Stimulated activated CD4-positive, alpha-beta T cell treated with anti-CD3 and anti-CD28 coated beads, Interleukin-12 subunit alpha, Interleukin-12 subunit beta, amount 100 ng/mL, for 48 hours (primary cell): Measurements from ENCODE around the gene RTCB.
"Not testable (repeated sequence)": the region's sequence is repeated elsewhere in the genome, so short reads cannot be mapped to it uniquely, and the experiment has no call there.

Experiments used
- DNase-seq, 3 donors: peaks; one replicate each; pipeline ENCODE4 v3.0.0-alpha.2; 2020; ENCODE audit warnings: low read depth in 2 of 3, low spot score in 1 of 3

The RTCB gene

DNA sequence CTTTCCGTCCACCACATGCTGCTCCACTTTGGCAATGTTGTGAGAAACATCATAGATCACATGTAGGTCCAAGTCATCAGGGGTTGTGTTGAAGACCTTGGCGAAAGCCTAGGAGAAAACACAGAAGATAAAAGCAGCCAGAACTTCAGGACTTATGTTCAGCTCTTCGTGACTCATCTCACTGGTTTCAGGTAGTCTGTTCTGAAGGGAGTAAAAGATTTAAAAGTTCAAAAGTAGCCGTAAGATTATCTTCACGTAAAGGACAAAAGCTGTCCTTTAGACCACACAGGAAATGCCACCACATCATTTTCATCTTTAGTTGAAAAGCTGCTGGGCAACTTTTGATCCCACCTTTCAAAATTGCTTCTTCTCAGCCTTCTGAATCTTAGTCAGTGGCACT, 16.9 kb downstream of the RTCB start:
- no peak for DNase-seq

DNA sequence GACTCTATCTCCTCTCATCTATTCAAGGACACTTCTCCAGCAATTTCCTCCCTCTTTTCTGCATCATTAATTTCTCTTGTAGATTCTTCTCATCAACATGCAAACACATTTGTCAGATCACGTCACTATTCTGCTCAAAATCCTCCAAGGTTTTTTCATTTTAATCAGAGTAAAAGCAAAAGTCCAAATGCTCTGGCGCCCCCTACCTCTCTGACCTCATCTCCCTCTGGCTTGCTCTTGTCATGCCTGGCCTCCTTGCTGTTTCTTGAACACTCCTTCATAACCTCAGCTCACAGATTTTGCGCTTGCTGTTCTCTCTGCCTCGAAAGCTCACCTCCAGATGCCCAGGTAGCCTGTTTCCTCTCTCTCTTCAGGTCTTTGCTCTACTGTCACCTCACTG, 22.4 kb downstream of the RTCB start:
- DNase-seq, result peak in 1 of 3 donors; percentile 15

DNA sequence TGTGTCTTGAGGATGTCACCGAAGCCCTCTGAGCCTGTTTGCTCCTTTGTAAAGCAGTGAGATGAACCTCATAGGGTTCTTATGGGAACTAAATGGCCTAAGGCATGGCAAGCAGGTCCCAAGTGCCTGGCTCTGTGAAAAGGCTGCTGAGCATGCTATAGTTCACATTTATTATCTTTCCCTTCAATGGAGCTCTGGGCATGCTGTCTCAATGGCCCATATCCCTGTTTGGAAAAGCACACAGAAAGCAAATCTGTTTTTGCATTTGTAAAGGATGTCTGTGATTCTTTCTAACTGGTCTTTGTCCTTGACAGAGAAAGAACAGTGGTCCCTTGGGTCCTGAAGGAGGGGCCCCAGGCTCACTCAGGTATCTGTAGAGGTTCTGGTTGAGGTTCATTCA, 26.4 kb downstream of the RTCB start:
- no peak for DNase-seq

DNA sequence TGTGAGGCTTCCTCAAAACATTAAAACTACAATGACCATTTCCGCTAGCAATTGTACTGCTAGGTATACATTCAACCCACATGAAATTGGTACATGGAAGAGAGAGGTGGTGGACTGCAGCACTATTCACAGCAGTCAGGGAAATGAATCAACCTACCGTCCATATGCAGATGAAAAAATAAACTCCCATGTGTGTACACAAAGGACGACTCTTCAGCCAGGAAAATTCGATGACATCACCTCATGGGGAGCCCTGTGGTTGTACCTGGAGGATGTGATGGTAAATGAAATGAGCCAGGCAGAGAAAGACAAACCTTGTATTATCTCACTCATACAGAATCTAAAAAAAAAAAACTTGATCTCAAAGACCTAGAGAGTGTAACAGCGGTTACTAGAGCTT, 31.1 kb downstream of the RTCB start:
- no peak for DNase-seq

DNA sequence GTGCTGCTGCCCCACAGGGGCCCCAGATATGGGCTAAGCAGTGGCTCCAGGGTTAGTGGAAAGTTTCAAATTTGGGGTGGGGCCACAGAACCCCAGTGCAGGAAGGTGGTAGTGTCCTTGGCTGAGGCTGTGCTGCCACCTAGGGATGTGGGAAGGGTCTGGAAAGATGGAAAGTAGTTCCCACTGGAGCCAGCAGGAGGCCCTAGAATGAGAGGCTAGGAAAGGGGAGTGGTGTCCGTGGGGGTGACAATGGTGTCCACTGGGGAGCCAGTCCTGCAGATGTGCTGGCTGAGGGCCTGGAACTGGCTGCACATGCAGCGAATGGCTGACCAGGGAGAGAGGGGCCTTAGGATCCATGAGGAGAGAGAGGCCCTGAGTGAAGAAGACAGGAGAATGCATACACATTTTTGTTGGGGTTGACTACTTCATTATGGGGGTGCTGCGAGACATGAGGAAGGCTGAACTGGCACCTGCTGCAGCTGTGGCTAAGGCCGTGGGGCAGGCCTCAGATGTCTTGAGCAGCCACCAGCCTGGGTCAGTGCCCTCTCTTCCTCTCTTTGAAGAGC, 33.3 kb downstream of the RTCB start:
- DNase-seq, result peak in 2 of 3 donors; percentile 2 to 18

DNA sequence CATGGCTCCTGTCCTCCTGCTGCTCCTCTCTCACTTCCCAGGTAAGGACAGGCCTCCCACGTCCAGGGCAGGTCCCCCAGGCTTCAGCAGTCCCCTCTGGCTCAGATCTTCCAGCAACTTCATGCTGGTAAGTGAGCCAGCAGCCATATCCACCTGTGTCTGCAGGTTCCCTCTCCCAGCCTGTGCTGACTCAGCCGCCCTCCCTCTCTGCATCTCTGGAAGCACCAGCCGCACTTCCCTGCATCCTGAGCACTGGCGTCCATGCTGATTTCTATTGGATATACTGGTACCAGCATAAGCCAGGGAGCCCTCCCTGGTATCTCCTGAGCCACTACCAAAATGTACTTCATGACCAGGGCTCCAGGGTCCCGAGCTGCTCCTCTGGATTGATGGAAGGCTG, 35.4 kb downstream of the RTCB start:
- DNase-seq, result no peak

DNA sequence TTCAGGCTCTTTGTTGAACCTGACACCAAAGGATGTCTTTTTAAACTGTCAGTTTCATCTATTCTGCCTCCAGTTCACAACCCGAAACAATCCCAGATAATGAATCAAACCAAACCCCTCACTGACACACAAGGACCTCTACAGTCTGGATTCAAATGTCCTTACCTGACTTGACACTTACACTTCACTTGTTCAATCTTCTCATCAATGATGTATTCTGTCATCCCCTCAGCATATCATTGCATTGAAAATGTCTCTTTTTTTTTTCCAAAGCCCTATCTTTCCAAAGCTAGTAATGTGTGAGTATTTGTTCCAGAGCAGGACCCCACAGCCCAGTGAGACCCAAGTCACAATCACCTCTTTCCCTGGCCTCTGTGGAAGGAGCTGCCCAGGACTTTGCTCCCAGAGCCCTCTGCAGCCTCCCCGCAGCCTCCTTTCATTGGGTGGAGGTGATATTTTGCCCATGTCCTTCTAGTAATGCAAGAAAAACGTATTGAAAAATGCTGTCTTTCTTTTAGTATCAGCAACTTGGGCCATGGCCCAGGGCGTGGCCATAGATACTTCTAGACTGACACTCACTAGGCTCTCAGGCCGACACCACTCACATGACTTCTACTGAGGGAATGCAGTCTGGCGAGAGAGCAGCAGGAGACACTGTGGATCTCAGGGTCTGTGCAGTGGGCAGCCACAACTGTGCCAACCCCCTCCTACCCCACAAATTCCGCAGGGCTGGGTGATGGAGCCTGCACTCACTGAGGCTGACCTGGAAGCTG, 36.2 kb downstream of the RTCB start:
- DNase-seq, result no peak

DNA sequence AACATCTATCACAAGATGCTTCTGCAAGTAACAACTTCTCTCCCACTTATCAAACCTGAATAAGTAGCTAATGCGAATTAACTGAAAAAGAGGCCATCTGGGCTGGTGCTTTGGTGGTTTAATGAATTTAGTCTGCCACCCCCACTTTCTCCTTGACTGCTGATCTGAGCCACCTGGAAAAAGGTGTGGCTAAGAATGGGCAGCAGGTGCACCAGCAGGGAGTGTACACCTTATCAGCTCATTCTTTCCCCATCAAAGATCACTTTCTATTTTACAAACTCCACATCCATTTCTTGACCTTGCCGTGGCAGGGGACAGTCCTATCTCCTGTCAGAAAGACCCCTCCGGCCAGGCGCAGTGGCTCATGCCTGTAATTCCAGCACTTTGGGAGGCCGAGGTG, 47.8 kb downstream of the RTCB start:
- DNase-seq, result no peak

DNA sequence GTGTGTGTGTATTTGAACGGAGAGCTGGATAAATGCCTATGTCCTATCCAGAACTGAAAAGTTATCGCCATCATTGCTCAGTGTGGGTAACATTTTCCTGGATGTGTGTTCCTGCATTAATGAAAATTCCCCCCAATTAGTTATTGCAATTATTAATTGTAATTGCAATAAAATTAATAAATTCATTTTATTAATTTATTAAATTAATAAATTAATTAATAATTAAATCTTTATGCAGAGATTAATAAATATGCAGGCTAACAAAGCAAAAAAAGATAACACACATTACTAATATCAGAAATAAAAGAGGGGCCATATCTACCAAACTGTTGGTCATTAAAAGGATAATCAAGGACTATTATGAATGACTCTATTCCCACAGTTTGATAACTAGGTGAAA, 50.8 kb downstream of the RTCB start:
- no peak for DNase-seq

DNA sequence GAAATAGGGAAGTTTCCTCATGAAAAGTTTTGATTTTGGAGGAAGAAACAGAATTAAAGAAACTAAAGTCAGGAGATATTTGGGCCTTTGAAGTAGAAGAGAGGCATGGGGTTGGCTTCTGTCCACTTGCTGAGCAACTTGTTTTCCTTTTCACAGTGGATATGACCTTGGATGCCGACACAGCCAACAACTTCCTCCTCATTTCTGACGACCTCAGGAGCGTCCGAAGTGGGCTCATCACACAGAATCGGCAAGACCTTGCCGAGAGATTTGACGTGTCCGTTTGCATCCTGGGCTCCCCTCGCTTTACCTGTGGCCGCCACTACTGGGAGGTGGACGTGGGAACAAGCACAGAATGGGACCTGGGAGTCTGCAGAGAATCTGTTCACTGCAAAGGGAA, 52.0 kb downstream of the RTCB start:
- DNase-seq, result not testable (repeated sequence)

DNA sequence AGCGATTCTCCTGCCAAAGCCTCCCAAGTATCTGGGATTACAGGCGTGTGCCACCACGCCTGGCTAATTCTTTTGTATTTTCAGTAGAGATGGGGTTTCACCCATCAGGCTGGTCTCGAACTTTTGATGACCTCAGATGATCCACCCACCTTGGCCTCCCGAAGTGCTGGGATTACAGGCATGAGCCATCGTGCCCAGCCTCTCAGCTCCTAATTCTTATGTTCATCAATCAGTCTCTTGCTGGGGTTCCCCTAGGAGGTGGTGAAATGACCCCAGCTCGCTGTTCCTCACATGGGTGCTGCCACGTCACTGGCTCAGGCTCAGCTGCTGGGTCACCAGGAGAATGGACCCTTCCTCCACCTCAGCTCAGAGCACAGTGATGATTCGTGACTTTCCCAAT, 54.5 kb downstream of the RTCB start, which contains the start of gene RFPL3:
RFPL3 (plus strand) TSS at position 301 of the 400 bp plus-strand sequence. CDS start 205 bp downstream, outside the sequence.
- DNase-seq, result not testable (repeated sequence)

DNA sequence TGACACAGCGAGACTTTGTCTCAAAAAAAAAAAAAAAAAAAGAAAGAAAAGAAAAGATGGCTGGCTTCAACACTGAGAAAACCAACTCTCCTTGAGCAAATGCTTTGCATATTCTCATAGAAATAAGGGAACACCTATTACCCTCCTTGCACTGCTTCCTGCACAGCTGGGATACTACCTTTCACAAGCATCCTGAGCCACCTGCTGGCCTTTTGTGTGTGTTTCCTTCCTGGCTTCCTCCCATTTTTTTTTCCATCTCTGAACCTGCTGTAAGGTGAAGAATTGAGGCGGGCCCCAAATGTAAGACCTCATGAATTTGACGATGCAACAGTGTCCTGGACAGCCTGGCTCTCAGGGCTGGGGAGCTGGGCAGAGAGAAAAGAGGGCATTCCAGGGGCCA, 56.3 kb downstream of the RTCB start:
- DNase-seq, result no peak

DNA sequence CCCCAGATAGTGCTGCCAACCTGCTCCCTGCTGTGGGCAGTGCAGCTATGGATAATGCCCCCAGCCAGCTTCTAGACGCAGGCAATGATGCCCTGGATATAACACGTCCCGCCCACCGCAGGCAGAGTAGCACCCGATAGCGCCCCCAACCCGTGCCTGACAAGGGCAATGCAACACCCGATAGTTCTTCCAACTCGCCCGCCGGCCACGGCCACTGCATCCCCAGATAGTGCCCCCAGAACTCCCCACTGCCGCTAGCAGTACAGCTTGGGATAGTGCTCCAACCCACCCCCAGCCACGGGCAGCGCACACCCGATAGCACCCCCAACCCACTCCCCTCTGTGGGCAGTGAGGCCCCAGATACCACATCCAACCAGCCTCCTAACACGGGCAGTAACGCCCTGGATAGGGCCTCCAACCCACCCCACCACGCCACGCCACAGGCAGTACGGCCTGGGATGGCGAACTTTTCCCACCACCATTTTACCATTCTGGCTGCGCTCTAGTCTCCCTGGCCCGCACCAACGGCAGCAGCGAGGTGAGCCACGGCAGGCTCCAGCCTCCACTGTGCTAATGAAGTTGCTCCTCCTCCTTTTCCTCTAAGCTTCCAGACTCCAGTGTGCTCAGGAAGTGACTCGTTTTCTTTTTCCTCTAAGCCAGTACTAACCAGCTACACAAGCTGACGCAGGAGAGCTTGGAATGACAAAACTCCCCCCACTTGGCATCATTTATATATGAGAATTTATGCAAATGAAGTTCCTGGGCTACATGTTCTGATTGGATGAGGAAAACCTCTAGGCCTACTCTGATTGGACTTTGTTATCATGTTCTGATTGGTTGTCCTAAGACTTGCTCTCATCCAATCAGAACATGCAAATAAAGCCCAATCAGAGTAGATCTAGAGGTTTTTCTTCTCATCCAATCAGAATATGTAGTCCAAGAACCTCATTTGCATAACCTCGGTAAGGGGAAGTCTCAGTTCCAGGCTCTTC, 57.4 kb downstream of the RTCB start:
- no peak for DNase-seq

DNA sequence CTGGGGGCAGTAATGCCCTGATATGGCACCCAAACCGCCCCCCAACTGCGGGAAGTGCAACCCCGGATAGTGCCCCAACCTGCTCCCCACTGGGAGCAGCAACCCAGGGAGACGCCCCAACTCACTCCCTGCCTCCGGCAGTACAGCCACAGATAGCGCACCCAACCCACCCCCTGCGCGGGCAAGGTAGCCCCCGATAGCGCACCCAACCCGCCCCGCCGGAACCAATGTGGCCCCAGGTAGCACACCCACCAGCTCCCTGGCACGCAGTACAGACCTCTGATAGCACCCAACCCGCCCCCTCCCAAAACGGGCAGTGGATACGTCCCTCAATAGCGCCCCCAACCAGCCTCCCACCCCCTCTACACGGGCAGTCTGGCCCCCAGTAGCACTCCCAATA, 58.2 kb downstream of the RTCB start:
- DNase-seq, result no peak

DNA sequence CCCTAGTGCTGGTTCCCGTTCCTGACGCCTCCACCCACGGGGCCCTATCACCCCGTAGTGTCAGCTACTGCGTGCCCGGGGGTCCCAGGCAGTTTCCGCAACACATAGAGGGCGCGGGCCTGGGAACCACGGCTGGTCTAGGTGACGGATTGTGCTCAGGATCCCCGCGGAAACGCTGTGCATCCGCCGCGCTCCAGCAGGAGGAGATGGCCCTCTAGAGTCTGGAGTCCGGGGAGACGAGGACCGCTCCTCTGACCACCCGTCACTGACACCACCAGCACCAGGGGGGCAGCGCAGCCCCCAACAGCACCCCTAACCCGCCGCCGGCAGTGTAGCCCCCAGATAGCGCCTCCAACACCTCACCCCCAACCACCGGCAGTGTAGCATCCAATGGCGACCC, 58.8 kb downstream of the RTCB start:
- no peak for DNase-seq

DNA sequence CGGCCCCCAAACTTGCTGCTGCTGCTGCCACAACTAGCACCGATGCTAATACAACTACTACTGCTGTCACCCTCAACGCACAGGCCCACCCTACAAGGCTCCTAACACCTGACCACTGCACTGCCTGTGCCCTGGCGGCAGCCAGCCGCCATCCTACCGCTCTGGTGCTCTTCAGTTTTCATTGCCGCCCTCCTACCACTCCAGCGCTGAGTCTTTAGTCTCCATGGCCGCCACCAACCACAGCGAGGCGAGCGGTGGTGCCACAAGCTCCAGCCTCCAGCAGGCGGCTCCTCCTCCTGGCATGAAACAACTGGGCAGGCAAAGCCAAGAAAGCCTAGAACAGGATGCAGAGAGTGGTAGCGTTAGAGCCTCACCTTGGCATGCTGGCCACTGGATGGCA, 59.4 kb downstream of the RTCB start:
- DNase-seq, result no peak

DNA sequence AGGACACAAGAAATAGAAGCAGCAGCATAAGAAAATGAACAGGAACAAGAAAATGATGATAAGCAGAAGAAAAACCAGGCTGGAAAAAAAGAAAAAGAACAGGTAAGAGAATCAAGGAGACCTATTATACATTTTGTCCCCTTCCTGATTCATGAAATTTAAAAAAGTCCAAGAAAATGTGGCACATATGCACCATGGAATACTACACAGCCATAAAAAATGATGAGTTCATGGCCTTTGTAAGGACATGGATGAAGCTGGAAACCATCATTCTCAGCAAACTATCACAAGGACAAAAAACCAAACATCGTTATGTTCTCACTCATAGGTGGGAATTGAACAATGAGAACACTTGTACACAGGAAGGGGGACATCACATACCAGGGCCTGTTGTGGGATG, 60.2 kb downstream of the RTCB start:
- not testable (repeated sequence) for DNase-seq

DNA sequence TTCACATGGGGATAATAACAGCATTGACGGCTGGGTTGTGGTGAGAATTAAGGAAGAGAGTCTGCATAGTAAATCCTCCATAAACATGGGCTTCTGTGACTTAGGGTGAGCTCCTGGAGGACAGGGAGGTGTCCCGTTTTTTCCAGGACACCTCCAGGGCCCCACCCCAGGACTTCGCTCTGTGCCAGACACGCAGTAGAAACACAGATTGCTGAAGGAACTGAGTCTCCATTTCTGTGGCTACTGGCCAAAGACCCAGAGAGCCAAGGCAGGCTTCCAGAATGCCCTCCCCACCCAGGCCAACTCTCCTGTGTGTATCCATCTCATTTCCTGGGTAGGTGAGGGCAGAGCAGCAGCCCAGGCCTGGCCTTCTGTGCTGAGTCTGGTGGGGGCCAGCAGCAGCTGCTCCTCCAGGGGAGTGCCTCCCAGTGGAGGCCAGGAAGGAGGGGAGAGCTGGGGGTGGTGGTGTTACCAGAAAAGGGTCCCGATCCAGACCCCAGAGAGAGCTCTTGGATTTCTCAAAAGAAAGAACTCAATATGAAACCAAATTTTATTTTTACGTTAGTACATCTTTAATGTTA, 63.9 kb downstream of the RTCB start:
- no peak for DNase-seq

DNA sequence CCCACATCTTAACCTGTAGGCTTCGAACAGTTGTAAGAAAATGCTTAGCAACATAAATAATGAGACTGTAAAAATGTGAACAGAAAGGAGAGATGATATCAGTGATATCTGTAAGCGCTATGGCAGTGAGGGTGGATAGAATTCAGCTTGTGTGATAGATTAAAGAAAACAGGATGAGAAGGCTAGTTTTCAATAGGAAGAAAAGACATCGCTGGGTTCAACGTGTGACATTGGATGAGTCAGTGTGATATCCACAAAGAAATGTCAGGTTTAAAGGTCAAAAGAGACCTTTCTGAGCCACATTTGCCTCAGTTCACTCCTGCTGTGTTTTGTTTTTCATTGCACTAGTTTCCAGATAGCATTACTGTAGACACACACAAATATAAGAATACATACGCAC, 68.1 kb downstream of the RTCB start:
- DNase-seq, result no peak

DNA sequence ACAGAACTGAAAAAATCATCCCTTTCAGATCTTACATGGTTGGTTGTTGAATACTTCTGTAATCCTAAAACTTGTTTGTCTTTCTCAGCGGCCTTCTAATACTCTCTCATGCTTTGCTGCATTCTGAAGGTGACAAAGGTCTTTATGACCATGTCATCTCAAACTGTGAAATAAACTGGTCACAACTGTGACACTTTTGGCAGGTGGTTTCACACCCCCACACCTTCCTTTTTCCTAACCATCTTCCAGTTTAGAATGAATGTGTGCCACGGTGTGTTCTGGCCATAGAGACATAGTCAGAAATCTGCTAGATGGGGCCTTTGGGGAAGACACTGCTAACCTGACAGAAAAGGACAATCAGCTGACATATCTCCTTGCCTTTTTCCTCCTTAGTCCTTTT, 69.1 kb downstream of the RTCB start:
- DNase-seq, result no peak

DNA sequence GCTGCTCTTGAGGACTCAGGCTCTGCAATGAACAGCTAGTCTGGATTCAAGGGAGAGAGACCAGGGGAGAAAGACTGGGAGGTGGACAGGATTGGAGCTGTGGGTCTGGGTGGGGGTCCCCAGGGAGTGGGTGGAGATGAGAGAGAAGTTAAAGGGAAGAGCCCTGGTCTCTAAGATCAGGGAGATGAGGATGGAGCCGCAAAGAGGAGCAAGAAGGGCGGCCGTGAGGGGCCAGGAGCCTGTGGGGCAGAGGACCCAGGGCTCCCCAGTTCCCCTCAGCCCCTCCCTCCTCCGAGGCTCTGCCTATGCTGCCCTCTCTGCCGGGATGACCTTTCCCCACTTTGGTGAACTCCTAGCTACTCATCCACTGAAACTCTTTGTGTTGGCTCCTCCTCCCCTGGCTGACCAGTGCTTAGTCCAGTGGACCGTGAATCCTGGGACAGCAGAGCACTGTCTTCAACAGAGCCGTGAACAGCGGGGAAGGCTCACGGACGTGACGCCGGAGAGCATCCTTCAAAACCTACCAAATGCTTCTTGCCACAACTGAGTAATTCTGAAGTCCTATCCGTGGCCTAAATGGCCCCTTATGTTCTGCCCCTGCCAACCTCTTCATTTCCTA, 70.8 kb downstream of the RTCB start:
- no peak for DNase-seq
